Measurements from ENCODE around the gene TNFAIP8L2. TPM values are rescaled to one million over a fixed set of nuclear protein-coding genes. Genes with fewer than 3 reads are reported as not detected.

The TNFAIP8L2 gene
- total and polyA plus RNA-seq, 2 experiments from 2014 or later = 0.20 to 0.45 TPM

- Histone ChIP-seq H3K4me1 (ENCODE audit: low read depth) (peaks cover 35% of the 10 kb centered on the region), H3K36me3 (peaks cover 3% of the 10 kb centered on the region), H3K27me3 (no peaks in the 10 kb centered on the region), H3K9me3 (ENCODE audit: low read depth) (no peaks in the 10 kb centered on the region), H3K4me3 (no peak overlapping the region), H3K27ac (peak overlapping the region; percentile 82)
- peak in 1 of 2 donors; percentile 58 for DNase-seq (ENCODE audit: low read depth in 1 of 2, low spot score in 1 of 2)
- TF ChIP-seq CTCF (IDR thresholded peaks at IDR 0.05; ENCODE audit: low read depth, low read length) = no peak
These were observed 13.4 kb upstream of the TNFAIP8L2 start for GRCh38 chr1:151143057-151143435.

- Histone ChIP-seq H3K27ac (no peak overlapping the region), H3K4me1 (ENCODE audit: low read depth) (peaks cover 35% of the 10 kb centered on the region), H3K36me3 (peaks cover 3% of the 10 kb centered on the region), H3K9me3 (ENCODE audit: low read depth) (no peaks in the 10 kb centered on the region), H3K4me3 (no peak overlapping the region), H3K27me3 (no peaks in the 10 kb centered on the region)
- no peak for DNase-seq (ENCODE audit: low read depth in 1 of 2, low spot score in 1 of 2)
- no peak for TF ChIP-seq CTCF (IDR thresholded peaks at IDR 0.05; ENCODE audit: low read depth, low read length)
These were observed 12.5 kb upstream of the TNFAIP8L2 start for GRCh38 chr1:151143986-151144385.

- Histone ChIP-seq H3K36me3 (peaks cover 2% of the 10 kb centered on the region), H3K4me3 (peak overlapping the region; percentile 64), H3K9me3 (ENCODE audit: low read depth) (no peaks in the 10 kb centered on the region), H3K27me3 (no peaks in the 10 kb centered on the region), H3K27ac (no peak overlapping the region), H3K4me1 (ENCODE audit: low read depth) (peaks cover 35% of the 10 kb centered on the region)
- peak; percentile 16 to 35 for DNase-seq (ENCODE audit: low read depth in 1 of 2, low spot score in 1 of 2)
- no peak for TF ChIP-seq CTCF (IDR thresholded peaks at IDR 0.05; ENCODE audit: low read depth, low read length)
These were observed 11.8 kb upstream of the TNFAIP8L2 start for GRCh38 chr1:151144474-151145303.

GRCh38 chr1:151145304-151146071, 11.0 kb upstream of the TNFAIP8L2 start:
- DNase-seq (ENCODE audit: low read depth in 1 of 2, low spot score in 1 of 2) = peak; percentile 24 to 35
- Histone ChIP-seq H3K9me3 (ENCODE audit: low read depth) (no peaks in the 10 kb centered on the region), H3K27me3 (no peaks in the 10 kb centered on the region), H3K4me3 (peak overlapping the region; percentile 64), H3K27ac (no peak overlapping the region), H3K36me3 (no peaks in the 10 kb centered on the region), H3K4me1 (ENCODE audit: low read depth) (peaks cover 35% of the 10 kb centered on the region)
- TF ChIP-seq CTCF (IDR thresholded peaks at IDR 0.05; ENCODE audit: low read depth, low read length) = no peak

GRCh38 chr1:151146072-151146411, 10.4 kb upstream of the TNFAIP8L2 start:
- Histone ChIP-seq H3K27ac (no peak overlapping the region), H3K27me3 (no peaks in the 10 kb centered on the region), H3K9me3 (ENCODE audit: low read depth) (no peaks in the 10 kb centered on the region), H3K4me3 (peak overlapping the region; percentile 64), H3K36me3 (no peaks in the 10 kb centered on the region), H3K4me1 (ENCODE audit: low read depth) (peaks cover 35% of the 10 kb centered on the region)
- DNase-seq (ENCODE audit: low read depth in 1 of 2, low spot score in 1 of 2) = peak in 1 of 2 donors; percentile 11
- TF ChIP-seq CTCF (IDR thresholded peaks at IDR 0.05; ENCODE audit: low read depth, low read length) = no peak
